ENCODE measurements around the gene PPP1R16B. TPM values are rescaled to one million over a fixed set of nuclear protein-coding genes. Genes with fewer than 3 reads are reported as not detected.

Gene PPP1R16B
- total RNA-seq, 2 experiments from 2014 or later: 87.6 to 91.1 TPM

GRCh38 chr20:38961530-38962043, 156.1 kb downstream of the PPP1R16B start:
- Mint-ChIP-seq H3K36me3 (ENCODE audit: low read depth) (peaks cover 22% of the 10 kb centered on the region), H3K4me1 (ENCODE audit: low read depth) (peaks cover 33% of the 10 kb centered on the region), H3K27me3 (no peaks in the 10 kb centered on the region), H3K27ac (peak overlapping the region; percentile 88), H3K4me3 (peak overlapping the region; percentile 97), H3K9me3 (no peaks in the 10 kb centered on the region)
- Histone ChIP-seq H3K4me1 (ENCODE audit: insufficient read depth, low read length) (peaks cover 16% of the 10 kb centered on the region), H3K4me3 (ENCODE audit: low read length) (peak overlapping the region; percentile 80), H3K9me3 (ENCODE audit: control insufficient read depth in 1 of 2, insufficient read depth in 1 of 2, low read length in 2 of 2) (no peaks in the 10 kb centered on the region), H3K36me3 (ENCODE audit: insufficient read depth, low read length) (no peaks in the 10 kb centered on the region), H3K27me3 (ENCODE audit: control insufficient read depth in 1 of 2, insufficient read depth in 2 of 2, low read length in 2 of 2) (no peaks in the 10 kb centered on the region), H3K27ac (ENCODE audit: low read depth in 1 of 2, low read length in 2 of 2) (peak overlapping the region; percentile 51 to 73)
- DNase-seq: peak in 6 of 14 experiments; percentile 1 to 17 (median 8)
- POLR2A ChIA-PET: interaction anchor here (0.6 to 3.3 kb wide), 15 partner anchors 9 to 526 kb away, joined by 3 to 38 read pairs (median 7); partner anchors contain the start of genes ACTR5, FAM83D, PPP1R16B and RALGAPB
- TF ChIP-seq CTCF (IDR thresholded peaks at IDR 0.05): no peak
- CTCF ChIA-PET: interaction anchor here (1.1 to 3.2 kb wide), 6 partner anchors 17 to 316 kb away, joined by 3 to 25 read pairs (median 4); partner anchors contain the start of genes ACTR5 and FAM83D
- ATAC-seq (ENCODE audit: poor library complexity): peak; percentile 0
- intact Hi-C loops (cut with DNase I, micrococcal nuclease): loop anchor here (1.0 to 10.0 kb wide), 7 partner anchors 35 to 524 kb away; partner anchors contain the start of genes FAM83D (in 2 of the 2), ACTR5 (in 1 of the 2), PPP1R16B (in 1 of the 2) and RALGAPB (in 1 of the 2)

DNA sequence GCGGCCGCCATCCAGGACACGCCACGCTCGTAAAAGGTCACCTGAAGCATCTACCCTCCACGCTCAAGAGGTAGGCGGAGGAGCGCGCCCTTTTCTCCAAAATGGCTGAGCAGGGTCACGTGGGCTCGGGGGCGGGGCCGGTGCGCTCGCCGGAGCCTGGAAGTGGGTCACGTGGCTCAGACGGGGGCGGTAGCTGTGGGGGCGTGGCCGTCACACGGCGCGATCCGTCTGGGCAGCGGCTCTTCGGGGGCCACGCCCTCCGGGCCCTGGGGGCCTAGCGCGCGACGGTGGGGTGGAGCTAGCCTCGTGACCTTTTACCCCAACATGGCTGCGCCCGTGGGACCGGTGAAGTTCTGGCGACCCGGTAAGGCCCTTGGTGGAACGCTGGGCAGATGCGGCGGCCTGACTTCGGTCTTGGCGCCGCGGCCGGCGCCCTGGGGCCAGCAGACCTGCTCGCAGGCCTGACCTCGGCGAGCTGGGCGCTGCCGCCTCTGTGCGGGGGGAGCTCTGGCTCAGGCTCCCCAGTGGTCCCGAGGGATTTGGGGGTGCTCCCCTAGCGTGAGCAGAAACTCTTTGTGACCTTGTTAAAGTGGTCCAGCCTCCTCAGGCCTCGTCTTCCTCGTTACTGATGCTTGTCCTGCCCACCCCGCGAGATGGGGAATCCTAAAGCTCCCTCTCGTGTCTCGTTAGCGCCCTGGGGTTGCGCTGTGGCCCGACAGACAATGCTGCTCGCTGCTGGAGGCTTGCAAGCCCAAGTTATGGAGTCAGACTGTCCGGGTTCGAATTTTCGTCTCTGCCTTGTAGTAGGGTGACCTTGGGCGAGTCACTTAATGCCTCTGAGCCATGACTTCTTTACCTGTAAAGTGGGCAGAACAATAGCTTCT, 156.8 kb downstream of the PPP1R16B start, which contains the start of gene DHX35:
Gene DHX35, plus strand, starts transcription at position 301 of the 884 bp plus-strand sequence. Its CDS starts 24 bp downstream, at position 325.
- DNase-seq (peak; percentile 96 to 100 (median 98)), ATAC-seq (ENCODE audit: poor library complexity) (peak; percentile 98)
- Mint-ChIP-seq H3K4me3 (peak within 1 kb of the TSS; percentile 97), H3K27me3 (no peaks in the 10 kb centered on the region), H3K36me3 (ENCODE audit: low read depth) (peaks cover 22% of the 10 kb centered on the region), H3K27ac (peak within 1 kb of the TSS; percentile 88), H3K4me1 (ENCODE audit: low read depth) (peaks cover 33% of the 10 kb centered on the region), H3K9me3 (no peaks in the 10 kb centered on the region)
- ChIA-PET POLR2A (interaction anchor here (0.6 to 3.3 kb wide), 16 partner anchors 8 to 527 kb away, joined by 3 to 38 read pairs (median 6); partner anchors contain the start of genes ACTR5, FAM83D, PPP1R16B and RALGAPB), CTCF (interaction anchor here (0.8 to 3.2 kb wide), 7 partner anchors 16 to 214 kb away, joined by 3 to 25 read pairs (median 4); partner anchors contain the start of genes ACTR5 and FAM83D)
- peak; percentile 23 for TF ChIP-seq CTCF (IDR thresholded peaks at IDR 0.05)
- Histone ChIP-seq H3K4me3 (ENCODE audit: low read length) (peak within 1 kb of the TSS; percentile 80), H3K9me3 (ENCODE audit: control insufficient read depth in 1 of 2, insufficient read depth in 1 of 2, low read length in 2 of 2) (no peaks in the 10 kb centered on the region), H3K36me3 (ENCODE audit: insufficient read depth, low read length) (no peaks in the 10 kb centered on the region), H3K27ac (ENCODE audit: low read depth in 1 of 2, low read length in 2 of 2) (peak within 1 kb of the TSS; percentile 73 to 77), H3K4me1 (ENCODE audit: insufficient read depth, low read length) (peaks cover 16% of the 10 kb centered on the region), H3K27me3 (ENCODE audit: control insufficient read depth in 1 of 2, insufficient read depth in 2 of 2, low read length in 2 of 2) (no peaks in the 10 kb centered on the region)
- intact Hi-C loops (cut with DNase I, micrococcal nuclease): loop anchor here (1.0 to 10.0 kb wide), 7 partner anchors 36 to 525 kb away; partner anchors contain the start of genes FAM83D (in 2 of the 2), ACTR5 (in 1 of the 2), PPP1R16B (in 1 of the 2) and RALGAPB (in 1 of the 2)

- Histone ChIP-seq H3K36me3 (ENCODE audit: insufficient read depth, low read length) (peaks cover 4% of the 10 kb centered on the region), H3K4me1 (ENCODE audit: insufficient read depth, low read length) (peaks cover 16% of the 10 kb centered on the region), H3K27me3 (ENCODE audit: control insufficient read depth in 1 of 2, insufficient read depth in 2 of 2, low read length in 2 of 2) (no peaks in the 10 kb centered on the region), H3K4me3 (ENCODE audit: low read length) (peak overlapping the region; percentile 80), H3K9me3 (ENCODE audit: control insufficient read depth in 1 of 2, insufficient read depth in 1 of 2, low read length in 2 of 2) (no peaks in the 10 kb centered on the region), H3K27ac (ENCODE audit: low read depth in 1 of 2, low read length in 2 of 2) (peak overlapping the region in 1 of 2 donors; percentile 58)
- Mint-ChIP-seq H3K36me3 (ENCODE audit: low read depth) (peaks cover 25% of the 10 kb centered on the region), H3K9me3 (no peaks in the 10 kb centered on the region), H3K27ac (peak overlapping the region; percentile 88), H3K4me3 (peak overlapping the region; percentile 97), H3K4me1 (ENCODE audit: low read depth) (peaks cover 33% of the 10 kb centered on the region), H3K27me3 (no peaks in the 10 kb centered on the region)
- CTCF ChIA-PET: interaction anchor here (0.8 to 3.2 kb wide), 5 partner anchors 17 to 215 kb away, joined by 3 to 25 read pairs (median 4); partner anchors contain the start of genes ACTR5 and FAM83D
- intact Hi-C loops (cut with DNase I, micrococcal nuclease): loop anchor here (1.0 to 10.0 kb wide), 7 partner anchors 37 to 526 kb away; partner anchors contain the start of genes FAM83D (in 2 of the 2), ACTR5 (in 1 of the 2), PPP1R16B (in 1 of the 2) and RALGAPB (in 1 of the 2)
- no peak for TF ChIP-seq CTCF (IDR thresholded peaks at IDR 0.05)
- ATAC-seq (ENCODE audit: poor library complexity): no peak
- DNase-seq: no peak
- POLR2A ChIA-PET: interaction anchor here (0.6 to 3.3 kb wide), 11 partner anchors 8 to 158 kb away, joined by 3 to 38 read pairs (median 5); partner anchors contain the start of genes FAM83D and PPP1R16B
Observed at GRCh38 chr20:38962928-38963401, 157.5 kb downstream of the PPP1R16B start.

Data from CD4-positive, alpha-beta T cell (primary cell).